Measurements from ENCODE around the gene TEKT1.
"Not testable (repeated sequence)": the region's sequence is repeated elsewhere in the genome, so short reads cannot be mapped to it uniquely, and the experiment has no call there.

Gene TEKT1

DNA sequence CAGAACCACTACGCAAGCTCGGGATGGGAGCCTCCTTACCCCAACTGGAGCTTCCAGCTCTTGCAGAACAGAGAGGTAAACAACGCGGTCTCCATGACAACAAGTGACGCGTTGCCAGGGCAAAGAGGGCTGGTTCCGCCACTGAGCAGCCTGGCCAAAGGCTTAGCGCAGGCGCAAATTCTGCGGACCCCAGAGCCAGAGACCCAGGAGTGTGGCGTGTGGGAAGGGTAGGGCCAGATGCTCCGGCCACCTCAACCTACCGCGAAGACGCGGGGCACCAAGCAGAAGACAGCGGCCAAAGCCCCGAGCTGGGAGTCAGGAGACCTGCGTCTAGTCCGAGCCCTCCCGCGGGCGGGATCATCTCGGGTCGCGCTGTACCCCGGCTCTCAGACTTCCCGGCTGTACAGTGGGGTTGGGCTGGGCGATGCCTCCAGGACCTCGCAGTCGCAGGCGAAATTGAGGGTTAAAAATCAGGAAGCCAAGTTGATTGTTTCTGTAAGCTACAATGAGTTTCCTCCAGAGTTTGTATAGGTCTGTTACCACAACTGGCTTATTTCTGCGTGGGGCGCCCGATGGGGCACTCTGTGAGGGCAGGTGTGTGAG lies at the start of gene TEKT1:
Gene TEKT1, minus strand, starts transcription at position 69 of the 603 bp plus-strand sequence. CDS start 1,353 bp downstream, outside the sequence.
- no peak for DNase-seq

DNA sequence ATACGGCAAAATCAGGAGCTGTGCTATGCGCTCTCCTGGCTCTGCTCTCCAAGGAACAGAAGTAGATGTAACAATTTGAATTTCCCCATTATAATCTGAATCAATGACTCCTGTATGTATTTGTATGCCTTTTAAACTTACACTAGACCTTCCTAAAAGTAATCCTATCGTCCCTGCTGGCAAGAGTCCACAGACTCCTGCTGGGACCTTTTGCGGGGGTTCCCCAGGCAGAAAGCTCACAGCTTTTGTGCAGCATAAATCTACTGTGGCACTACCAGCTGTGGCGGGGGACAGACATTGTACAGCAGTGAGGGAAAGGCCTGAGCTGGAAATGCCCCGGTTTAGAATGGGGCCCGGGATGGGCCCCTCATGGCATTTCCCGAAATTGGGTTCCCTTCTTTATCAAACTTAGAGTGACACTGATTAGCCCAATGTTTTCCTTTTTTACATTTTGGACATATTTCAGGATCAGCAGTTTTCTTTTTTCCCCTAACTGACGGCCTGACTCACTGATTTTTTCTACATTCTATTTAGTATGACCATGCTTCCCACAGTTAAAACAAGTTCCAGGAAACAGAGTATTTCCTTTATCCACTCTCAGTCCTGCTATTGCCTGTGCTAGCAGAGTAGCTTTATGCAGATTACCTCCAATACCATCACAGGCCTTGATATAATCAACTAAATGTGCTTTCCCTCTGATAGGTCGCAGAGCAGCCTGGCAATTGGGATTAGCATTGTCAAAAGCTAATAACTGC lies 47.9 kb upstream of the TEKT1 start:
- not testable (repeated sequence) for DNase-seq

DNA sequence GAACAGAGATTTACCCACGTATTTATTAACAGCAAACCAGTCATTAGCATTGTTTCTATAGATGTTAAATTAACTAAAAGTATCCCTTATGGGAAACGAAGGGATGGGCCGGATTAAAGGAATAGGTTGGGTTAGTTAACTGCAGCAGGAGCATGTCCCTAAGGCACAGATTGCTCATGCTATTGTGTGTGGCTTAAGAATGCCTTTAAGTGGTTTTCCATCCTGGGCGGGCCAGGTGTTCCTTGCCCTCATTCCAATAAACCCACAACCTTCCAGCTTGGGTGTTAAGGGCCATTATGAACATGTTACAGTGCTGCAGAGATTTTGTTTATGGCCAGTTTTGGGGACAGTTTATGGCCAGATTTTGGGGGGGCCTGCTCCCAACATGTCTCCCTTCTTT lies 43.7 kb upstream of the TEKT1 start:
- not testable (repeated sequence) for DNase-seq

DNA sequence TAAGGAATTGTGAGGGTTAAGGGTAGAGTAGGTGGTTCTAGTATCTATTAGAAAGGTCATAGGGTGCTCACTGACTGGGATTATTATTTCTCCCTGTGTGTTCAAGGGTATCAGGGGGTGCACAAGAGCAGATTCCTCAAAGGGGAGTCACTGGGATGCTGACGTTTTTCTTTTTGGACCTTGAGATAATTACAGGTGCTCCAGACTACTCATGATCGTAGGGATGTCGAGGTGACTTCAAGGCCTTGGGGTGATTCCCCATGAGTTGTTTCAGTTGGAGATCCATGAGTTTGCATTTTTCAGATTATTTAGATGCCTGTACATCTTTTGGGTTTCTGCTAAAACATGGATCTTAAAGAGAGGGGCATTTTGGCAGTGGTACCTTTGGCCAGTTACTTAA lies 41.4 kb upstream of the TEKT1 start:
- no peak for DNase-seq

DNA sequence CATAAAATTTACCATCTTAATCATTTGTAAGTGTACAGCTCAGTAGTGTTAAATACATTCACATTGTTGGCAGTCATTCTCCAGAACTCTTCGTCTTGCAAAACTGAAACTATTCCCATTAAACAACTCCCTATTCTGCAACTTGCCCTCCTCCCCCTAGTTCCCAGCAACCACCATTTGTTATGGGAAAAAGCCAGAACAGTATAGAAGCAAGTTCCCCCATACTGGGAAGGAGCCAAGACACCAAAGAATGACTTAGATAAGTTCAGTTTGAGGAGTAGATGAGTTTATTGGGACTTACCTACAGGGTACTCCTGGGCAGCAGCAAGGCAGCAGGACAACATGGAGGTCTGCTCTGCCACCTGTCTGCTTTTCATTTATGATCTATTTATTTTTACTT lies 39.3 kb upstream of the TEKT1 start:
- no peak for DNase-seq

DNA sequence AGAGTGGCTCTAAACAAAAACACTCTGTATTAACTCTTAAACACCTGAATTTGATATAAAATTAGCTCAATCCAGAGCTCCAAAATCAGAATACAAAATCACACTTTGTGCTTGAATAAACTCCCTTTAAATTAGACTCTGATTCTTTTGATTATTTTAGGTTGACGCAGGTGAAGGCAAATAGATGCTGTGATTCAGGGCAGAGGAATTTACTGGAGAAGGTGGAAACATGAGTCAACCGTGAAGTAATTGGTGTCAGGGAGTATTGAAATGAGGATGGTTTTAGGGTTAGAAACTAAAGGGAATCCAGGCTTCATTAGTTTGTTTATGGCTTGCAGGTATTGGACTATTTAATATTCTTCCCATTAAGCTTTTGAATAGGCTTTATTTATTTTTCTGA lies 37.1 kb upstream of the TEKT1 start:
- DNase-seq, result no peak

DNA sequence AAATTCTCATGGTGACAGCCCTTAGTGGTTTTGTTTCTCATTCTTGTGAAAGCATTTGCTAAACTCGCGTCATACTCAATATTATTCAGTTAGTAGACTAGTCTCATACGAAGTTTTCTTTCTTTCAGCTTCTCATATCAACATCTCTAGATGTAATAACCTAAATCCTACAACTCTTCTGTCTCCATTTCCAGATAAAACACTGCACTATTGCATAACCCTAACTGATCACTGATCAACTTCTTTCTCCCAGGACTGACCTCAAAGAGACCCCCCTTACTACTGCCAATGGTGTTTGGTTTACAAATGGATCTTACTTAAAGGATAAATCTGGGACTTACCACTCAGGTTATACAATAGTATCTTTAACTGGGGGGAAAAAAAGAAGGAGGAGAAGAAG lies 36.3 kb upstream of the TEKT1 start:
- no peak for DNase-seq

DNA sequence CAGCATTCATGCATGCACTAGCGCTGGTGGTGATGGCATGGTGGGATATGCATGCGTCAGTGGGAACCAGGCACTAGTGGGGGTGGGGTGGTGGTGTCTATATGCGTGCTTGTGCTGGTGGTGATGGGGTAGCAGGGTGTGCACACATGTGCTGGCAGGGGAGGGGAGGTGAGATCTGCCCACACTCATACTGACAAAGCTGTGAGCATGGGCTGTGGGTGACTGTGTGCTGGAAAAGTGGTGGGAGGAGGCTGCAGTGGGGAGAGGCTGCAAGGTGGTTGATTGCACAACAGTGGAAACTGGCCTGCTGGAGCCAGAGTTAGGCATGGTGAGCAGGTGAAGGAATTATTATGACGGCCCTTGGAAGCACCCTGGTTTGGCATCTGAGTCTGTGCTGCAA lies 31.3 kb upstream of the TEKT1 start:
- no peak for DNase-seq

DNA sequence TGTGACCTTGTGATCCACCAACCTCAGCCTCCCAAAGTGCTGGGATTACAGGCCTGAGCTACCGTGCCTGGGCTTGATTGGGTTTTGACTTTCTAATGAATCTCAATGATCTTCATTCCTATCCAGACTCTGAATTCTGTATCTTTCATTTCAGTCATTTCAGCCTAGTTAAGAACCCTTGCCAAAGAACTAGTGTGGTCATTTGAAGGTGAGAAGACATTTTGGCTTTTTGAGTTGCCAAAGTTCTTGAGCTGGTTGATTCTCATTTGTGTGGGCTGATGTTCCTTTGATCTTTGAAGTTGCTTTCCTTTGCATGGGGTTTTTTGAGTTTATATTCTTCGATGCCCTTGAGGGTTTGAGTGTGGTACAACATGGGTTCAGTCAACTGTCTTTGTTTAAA lies 30.6 kb upstream of the TEKT1 start:
- no peak for DNase-seq

DNA sequence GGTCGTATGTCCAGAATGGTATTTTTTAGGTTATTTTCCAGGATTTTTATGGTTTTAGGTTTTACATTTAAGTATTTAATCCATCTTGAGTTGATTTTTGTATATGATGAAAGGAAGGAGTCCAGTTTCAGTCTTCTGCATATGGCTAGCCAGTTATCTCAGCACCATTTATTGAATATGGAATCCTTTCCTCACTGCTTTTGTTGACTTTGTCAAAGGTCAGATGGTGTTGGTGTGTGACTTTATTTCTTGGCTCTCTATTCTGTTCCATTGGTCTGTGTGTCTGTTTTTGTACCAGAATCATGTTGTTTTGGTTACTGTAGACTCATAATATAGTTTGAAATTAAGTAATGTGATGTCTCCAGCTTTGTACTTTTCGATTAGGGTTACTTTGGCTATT lies 26.4 kb upstream of the TEKT1 start:
- no peak for DNase-seq

DNA sequence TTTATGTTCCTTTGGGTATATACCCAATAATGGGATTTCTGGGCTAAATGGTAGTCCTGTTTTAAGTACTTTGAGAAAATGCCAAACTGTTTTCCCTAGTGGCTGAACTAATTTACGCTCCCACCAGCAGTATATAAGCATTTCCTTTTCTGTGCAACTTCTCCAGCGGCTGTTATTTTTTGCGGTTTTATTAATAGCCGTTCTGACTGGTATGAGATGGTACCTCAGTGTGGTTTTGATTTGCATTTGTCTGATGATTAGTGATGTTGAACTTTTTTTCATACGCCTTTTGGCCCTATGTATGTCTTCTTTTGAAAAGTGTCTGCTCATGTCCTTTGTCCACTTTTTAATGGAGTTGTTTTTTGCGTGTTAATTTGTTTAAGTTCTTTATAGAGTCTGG lies 25.8 kb upstream of the TEKT1 start:
- DNase-seq, result no peak

DNA sequence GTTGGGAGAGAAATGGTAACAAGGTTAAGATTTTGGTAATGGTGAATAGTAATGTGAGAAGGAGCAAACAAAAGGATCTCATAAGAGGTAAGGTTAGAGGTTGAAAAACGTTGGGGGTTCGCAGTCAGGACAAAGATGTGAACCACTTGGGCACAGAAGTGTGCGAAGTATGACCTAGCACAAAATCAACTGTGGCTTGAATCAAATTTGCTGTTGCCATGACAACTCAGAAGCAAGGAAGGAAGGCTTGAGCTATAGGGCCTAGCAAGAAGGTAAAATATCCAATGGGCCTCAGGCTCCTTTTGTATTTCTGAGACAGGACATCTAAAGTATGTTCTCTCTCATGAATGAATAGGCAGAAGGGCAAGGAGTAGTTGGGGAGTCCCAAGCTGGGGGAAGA lies 24.5 kb upstream of the TEKT1 start:
- DNase-seq, result no peak

DNA sequence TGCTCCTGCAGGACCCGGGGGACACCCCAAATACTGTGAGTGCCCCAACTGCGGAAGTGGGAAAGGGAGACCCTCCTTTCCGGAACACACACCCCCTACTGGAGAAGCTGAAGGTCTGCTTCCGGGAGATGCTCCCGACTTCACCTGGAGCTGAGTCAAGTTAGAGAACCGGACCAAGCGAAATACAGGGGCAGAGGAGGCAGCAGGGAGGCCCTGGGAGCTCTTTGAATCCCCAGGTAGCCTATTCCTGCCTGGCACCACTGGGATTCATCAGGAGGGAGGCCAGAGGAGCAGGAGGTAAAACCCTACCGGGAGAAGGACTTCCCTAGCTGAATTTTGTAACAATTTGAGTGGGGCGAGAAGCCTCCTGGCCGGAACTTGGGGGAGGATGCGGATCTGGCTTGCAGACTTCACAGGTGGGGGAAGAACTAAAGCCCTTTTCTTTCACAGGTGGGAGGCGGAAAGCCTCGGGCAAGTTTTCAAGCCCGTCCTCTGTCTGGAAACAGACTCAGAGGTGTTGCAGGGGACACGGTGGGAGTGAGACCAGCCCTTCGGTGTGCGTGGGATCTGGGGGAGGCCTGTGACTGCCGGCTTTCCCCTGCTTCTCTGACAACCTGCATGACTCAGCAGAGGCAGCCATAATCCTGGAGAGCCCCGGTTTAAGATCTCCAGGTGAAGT lies 22.4 kb upstream of the TEKT1 start:
- no peak for DNase-seq

DNA sequence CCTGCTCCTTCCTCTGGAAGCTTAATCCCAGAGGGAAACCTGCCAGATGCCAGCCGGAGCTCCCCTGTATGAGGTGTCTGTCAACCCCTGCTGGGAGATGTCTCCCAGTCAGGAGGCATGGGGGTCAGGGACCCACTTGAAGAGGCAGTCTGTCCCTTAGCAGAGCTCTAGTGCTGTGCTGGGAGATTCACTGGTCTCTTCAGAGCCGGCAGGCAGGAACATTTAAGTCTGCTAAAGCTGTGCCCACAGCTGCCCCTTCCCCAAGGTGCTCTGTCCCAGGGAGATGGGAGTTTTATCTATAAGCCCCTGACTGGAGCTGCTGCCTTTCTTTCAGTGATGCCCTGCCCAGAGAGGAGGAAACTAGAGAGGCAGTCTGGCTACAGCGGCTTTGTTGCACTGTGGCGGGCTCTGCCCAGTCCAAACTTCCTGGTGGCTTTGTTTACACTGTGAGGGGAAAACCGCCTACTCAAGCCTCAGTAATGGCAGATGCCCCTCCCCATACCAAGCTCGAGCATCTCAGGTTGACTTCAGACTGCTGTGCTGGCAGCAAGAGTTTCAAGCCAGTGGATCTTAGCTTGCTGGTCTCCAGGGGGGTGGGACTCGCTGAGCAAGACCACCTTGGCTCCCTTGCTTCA lies 17.1 kb upstream of the TEKT1 start:
- DNase-seq, result not testable (repeated sequence)

DNA sequence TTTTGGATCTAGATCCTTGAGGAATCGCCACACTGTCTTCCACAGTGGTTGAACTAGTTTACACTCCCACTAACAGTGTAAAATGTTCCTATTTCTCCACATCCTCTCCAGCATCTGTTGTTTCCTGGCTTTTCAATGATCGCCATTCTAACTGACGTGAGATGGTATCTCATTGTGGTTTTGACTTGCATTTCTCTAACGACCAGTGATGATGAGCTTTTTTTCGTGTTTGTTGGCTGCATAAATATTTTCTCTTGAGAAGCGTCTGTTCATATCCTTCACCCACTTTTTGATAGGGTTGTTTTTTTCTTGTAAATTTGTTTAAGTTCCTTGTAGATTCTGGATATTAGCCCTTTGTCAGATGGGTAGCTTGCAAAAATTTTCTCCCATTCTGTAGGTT lies 14.6 kb upstream of the TEKT1 start:
- DNase-seq, result not testable (repeated sequence)

DNA sequence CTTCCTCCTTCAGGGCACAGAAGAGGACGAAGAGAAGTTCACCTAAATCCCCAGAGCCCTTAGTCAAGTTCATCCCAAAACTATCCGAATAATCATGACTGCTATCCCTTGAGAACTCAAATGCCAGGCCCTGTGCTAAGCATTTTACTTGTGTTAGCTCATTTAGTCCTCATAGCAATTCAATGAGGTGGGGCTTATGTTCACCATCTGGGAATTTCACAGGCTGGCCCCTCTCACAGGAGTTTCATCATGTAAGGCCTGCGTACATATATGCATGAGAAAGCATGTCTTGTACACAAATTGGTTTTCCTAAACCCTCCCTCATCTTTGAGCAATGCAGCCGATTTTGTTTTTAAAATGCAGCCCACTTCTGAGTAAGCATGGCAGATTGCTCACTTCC lies 12.9 kb upstream of the TEKT1 start:
- not testable (repeated sequence) for DNase-seq

DNA sequence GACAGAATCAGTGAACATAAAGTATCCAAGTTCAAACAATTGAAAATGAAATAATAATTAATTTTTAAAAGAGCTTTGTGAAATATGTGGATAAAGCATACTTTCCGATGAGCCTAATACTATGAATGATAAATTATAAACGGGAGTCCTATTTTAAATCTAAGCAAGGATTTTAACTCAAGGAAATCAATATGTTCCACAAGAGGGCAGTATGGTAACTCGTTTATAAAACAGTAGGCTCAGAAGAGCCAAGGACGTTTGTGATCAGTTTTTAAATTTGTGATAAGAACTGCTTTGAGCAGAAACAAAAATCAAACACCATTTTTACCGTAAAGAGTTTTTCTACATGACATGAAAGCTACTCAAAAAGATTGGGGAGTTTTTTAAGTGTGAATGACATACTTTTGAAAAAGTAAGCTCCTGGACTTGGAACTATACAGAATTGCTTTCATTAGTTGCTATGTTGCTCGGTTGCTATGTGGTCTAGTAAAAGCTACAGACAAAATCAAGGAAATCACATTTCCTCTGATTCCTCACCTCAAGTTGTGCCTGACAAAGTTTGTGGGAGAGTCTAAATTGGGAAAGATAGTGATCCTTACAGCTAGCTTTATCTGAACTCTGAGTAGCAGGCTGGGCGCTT lies 11.8 kb upstream of the TEKT1 start:
- DNase-seq, result no peak

DNA sequence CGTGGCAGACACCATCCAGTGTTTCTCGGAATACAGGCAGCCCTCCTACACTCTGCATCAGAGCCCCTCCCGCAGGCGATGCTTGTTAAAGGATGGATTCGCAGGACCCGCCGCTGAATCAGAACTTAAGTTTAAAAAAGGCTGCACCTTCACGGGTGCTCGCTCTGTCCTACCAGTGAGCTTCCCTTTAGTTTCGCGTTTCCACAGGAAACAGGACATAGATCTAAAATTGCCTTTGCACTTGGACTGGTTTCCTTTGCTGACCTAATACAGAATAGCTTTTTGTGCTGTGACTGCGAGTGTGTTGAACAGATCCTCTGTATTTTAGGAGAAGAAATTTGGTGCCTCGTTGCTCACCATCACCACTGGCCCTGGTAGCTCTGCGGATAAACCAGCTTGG lies 10.2 kb upstream of the TEKT1 start:
- not testable (repeated sequence) for DNase-seq

DNA sequence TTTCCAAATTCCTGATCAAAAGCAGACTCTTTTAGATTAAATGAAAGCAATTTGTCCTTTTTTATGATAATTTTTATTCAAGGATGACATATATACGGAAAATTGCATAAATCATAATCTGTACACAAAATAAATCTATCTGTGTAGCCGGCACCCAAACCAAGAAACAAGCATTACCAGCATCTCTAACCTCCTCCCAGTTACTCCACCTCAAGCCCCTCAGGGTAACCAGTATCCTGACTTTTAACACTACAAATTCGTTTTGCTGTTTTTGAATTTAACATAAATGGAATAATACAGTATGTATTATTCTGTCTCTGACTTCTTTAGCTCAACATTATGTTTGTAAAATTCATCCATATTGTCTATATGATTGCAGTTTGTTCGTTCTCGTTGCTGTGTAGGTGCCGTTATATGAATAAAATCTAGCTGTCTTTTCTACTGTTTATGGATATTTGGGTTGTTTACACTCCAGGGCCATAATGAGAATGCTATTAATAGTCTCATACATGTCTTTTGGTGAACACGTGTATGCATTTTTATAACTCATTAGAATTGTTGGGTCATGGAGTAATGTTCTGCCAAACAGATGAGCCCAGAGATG lies 1.0 kb downstream of the TEKT1 start:
- DNase-seq, result no peak

DNA sequence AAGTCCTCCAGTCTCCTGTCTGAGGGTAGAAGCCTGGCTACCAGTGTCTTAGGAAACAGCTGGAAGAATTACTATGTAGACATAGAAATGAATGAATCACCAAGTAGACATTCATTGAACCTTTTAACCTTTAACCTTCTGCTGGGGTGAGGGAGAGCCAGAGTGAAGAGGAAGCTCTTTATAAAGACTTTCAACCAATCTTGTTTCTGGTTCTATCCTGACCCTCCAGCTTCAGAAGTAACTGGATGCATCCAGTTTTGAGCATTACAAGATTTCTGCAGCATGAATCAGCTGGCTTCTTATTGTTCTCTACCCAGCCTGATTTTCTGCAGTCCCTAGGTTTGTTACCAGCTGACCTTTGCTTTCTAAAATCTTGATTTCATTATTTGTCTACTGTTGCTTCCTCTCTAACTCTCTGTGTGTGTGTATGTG lies 8.5 kb downstream of the TEKT1 start:
- no peak for DNase-seq

DNA sequence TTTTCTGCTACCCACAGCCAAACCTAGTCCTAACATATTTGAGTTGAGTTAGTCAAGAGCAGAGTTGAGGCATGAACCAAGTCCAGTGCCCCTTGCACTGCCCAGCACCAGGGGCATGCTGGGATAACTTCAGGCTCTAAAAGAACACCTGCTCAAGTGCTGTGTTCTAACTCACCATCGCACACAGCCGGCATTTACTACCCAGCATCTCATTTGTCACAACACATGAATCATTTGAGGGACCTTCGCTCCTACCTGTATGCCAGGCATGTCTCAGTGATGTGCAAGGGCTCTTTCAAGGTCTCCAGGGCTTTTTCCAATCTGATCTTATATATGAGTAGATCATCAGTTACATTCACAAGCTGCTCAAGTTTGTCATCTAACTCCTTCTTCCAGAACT lies 12.6 kb downstream of the TEKT1 start:
- DNase-seq, result no peak

DNA sequence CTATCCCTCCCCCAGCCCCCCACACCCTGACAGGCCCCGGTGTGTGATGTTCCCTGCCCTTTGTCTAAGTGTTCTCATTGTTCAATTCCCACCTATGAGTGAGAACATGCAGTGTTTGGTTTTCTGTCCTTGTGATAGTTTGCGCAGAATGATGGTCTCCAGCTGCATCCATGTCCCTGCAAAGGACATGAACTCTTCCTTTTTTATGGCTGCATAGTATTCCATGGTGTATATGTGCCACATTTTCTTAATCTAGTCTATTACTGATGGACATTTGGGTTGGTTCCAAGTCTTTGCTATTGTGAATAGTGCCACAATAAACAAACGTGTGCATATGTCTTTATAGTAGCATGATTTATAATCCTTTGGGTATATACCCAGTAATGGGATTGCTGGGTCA lies 15.2 kb downstream of the TEKT1 start:
- DNase-seq, result not testable (repeated sequence)

DNA sequence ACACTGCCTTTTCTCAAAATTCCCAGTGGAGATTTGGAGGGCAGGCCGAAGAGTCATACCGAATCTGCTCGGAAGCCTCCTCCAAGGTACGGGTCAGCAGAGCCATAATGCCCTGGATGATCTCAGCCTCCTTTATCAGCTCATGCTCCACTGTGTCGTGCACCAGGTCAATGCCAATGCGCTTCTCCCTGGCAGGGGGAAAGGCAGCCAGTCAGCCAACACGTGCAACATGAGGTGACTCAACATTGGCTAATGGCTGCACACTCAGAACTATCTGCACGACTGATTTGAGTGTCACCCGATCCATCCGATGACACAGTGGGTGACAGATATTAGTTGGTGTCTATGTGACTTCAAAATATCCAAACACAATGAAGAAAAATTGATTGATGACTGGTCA lies 15.8 kb downstream of the TEKT1 start:
- no peak for DNase-seq
